Daoy (cell line): Measurements from ENCODE around the gene GMEB2. TPM values are rescaled to one million over a fixed set of nuclear protein-coding genes. Genes with fewer than 3 reads are reported as not detected.
"Not testable (repeated sequence)": the region's sequence is repeated elsewhere in the genome, so short reads cannot be mapped to it uniquely, and the experiment has no call there.

ENCODE experiments used
- DNase-seq: peaks from one replicate; pipeline ENCODE4 v3.0.0-alpha.2; 2015; ENCODE audit warnings: low read depth
- total RNA-seq: library from RNA; depleted of rRNA; stranded (reverse); fragments of >200 nt; shearing (Covaris generic); gene quantifications from 2 replicates; pipeline ENCODE4 v1.2.3, GENCODE V29; 2014; rRNA removed

GMEB2 gene, protein sequence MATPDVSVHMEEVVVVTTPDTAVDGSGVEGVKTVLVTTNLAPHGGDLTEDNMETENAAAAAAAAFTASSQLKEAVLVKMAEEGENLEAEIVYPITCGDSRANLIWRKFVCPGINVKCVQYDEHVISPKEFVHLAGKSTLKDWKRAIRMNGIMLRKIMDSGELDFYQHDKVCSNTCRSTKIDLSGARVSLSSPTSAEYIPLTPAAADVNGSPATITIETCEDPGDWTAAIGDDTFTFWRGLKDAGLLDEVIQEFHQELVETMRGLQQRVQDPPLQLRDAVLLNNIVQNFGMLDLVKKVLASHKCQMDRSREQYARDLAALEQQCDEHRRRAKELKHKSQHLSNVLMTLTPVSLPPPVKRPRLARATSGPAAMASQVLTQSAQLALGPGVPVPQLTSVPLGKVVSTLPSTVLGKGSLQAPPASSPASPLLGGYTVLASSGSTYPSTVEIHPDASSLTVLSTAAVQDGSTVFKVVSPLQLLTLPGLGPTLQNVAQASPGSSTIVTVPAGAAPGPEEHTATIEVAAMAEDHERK
- 6.2 and 7.6 TPM in 2 replicates for total RNA-seq

DNA sequence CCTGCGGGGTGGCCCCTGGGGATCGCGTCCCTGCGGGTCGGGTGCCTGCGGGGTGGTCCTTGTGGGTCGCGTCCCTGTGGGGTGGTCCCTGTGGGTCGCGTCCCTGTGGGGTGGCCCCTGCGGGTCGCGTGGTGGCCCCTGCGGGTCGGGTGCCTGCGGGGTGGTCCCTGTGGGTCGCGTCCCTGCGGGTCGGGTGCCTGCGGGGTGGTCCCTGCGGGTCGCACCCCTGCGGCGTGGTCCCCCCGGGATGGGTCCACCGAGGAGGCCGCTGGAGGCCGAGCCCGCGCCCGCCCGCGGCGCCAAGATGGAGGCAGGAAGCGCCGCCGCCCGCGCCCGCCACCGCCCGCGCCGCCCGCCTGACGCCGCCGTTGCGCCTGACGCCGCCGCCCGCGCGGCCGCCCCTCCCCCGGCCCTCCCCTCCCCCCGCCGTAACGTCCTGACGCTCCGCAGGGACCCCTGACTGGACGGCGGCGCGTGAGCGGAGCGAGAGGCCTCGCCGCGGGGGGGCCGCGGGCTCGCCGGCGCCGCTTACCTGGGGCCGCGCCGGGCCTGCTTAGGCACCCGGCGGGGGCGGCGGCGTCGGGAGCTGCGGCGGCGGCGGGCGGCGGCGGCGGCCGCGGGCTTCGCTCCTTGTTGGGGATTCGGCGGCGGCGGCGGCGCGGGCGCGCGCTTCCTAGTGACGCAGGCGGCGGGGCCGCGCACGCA is at the start of gene GMEB2:
Gene GMEB2, minus strand, starts transcription at position 678 of the 705 bp plus-strand sequence. CDS start 7,704 bp downstream, outside the sequence.
- DNase-seq = peak; percentile 78

DNA sequence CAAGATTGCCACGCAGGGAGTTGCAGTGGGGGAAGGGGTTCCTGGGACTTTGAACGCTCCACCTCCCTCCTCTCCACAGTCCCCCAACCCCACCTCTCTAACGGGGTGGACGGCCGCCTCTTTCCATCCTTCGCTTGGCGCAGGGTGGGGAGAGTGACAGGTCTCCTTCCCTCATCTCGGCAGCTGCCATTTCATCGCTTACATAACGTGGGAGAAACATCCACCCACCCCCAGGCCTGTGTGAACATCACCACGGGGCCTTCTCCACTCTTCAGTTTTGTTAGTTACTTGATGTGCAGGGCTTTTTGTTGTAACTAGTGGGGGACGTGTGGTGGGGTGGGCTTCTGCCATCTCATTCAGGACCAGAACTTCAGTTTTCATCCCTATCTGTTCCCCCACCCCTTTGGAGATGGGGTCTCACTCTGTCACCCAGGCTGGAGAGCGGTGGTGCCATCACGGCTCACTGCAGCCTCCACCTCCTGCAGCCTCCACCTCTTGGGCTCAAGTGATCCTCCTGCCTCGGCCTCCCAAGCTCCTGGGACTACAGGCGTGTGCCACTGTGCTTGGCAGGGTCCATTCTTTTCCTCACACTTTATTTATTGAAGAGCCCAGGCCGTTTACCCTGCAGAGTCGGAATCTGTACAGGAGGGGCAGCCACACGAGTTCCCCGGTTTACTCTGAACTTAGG is 48.9 kb upstream of the GMEB2 start:
- DNase-seq = no peak

DNA sequence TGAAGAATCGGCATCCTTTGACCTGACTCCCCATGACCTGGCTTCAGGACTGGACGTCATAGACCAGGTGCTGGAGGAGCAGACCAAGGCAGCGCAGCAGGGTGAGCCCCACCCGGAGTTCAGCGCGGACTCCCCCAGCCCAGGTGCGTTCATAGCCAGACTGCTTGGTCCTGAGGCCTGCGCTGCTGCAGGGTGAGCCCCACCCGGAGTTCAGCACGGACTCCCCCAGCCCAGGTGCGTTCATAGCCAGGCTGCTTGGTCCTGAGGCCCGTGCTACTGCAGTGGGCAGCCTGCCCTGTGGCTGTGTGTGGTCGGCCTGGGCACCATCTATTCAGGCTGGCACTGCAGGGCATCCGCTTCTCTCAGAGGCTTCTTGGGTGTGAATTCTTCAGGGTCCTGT is 47.0 kb upstream of the GMEB2 start:
- no peak for DNase-seq

DNA sequence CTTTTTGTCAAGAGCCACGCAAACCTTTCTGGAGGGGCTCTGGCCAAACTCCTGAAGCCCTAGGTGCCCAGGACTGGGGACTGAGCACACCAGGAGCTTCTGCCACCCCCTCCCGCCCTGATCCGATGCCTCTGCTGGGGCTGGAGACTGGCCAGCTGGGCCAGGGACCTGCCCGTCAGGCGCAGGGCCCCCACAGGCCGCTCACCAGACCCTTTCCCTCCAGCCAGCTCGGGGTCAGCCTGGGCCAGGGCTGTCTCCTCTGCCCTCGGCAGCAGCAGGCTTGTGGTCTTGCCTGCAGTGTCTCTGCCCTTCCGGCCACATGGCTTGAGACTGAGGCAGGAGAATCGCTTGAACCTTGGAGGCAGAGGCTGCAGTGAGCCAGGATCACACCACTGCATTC is 45.8 kb upstream of the GMEB2 start:
- no peak for DNase-seq

GRCh38 chr20:63671695-63672094 is 44.8 kb upstream of the GMEB2 start:
- DNase-seq = not testable (repeated sequence)

GRCh38 chr20:63668351-63668750 is 41.5 kb upstream of the GMEB2 start:
- no peak for DNase-seq

GRCh38 chr20:63667858-63668257 is 41.0 kb upstream of the GMEB2 start:
- DNase-seq = no peak

GRCh38 chr20:63665708-63666107 is 38.8 kb upstream of the GMEB2 start:
- DNase-seq = no peak

DNA sequence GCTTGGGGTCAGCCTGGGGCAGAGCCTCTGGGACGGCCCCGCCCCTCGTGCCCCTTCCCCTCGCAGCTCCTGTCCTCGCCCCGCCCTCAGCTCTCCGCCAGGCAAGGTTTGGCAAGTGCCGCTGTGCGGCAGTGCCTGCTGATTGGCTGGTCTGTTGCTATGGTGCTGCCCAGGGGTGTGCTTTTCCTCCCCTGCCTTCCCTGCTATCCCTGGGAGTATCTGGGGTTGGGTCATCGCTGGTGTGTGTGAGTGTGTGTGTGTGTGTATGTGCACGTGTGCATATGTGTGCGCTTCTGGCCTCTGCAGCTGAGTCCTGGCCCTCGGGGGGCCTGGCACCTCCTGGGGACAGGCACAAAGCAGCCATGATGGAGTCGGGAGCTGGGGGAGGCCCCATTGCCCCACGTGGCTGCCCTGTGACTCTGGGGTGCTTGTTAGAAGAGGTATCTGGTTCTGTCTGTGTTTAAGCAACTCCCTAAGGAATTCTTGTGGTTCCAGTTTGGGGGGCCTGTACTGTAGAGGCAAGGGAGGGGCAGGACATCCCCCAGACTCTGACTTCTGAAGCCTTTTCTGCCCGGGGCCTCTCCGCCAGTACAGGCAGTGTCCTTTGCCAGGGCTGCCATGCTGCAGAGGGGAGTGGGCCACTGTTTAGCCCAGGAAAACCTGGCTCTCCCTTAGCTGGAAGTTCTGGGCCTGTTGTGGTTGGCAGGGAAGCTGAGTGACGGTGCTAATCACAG is 38.1 kb upstream of the GMEB2 start:
- no peak for DNase-seq

DNA sequence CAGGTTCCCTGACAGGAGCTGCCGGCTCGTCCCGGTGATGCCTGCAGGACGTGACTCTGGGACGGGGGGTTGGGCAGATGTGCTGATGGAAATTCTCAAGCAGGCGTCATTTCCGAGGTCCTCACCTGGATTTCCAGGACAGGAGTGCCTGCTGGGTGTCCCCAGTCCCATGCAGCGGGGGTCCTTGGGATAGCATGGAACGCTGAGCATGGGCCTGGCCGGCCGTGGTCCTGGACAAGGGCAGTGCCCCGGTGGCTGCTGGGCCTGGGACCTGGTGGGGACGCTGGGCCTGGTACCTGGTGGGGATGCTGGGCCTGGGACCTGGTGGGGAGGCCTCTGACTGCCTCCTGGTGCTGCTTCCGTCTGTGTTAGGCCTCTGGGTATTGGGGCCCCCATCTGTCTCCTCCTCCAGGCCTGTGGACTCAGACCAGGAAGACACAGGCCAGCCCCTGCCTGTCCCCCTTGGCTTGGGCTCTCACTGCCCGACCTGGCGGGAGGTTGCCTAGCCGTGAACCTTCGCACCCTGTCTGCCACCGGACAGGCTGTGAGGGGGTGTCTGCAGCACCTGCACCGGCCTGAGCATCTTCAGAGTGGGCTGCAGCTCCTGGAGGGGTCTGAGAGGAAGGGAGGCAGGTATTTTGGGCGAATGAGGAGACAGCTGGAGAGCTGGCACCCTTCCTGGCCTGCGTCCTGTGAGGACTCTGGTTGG is 37.4 kb upstream of the GMEB2 start:
- no peak for DNase-seq

DNA sequence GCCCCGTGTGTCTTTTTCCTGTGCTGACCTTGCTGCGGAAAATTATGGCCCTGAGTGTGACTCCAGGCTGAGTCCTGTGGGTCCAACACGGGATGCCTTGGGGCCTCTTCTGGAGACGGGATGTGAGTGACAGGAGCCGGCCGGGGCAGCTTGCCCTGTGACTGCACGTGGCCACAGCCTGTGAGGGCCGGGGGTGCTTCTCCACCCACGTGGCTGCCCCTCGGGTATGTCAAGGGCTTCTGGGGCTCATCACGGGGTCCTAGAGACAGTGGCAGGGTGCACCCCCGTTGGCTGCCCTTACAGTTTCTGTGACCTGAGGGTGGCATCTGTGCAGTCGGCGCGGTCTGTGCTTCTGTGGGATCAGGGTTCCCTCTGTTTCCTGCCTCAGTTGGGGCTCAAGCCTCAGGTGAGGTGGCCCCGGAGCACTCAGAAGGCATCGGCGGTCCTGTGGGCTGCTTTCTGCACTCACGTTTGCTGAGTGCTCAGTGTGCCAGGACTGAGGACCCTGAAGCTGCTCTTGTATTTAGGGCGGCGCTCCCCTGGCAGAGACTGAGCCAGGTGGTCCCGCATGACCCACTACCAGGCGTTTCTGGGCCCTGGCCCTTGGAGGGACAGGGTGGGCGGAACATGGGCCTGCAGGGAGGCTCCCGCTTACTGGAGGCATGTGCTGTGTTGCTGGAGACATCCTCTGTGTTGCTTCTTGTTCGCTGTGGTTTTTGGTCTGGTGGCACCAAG is 36.6 kb upstream of the GMEB2 start:
- DNase-seq = no peak

DNA sequence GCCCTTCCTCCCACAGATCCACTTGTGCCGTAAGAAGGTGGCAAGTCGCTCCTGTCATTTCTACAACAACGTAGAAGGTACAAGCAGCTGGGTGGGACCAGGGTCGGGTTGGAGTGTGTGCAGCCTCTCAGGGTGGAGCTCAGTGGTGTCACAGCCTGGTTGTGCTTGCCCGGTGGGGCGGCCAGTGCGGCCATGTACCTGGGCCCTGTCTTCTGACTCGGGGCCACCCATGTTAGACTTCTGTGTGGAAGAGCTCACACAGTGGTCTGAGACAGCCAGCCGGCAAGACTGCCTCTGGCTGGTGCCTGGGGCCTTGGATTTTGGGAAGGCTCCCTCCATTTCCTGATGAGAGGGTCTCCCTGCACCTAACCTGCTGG is 35.9 kb upstream of the GMEB2 start:
- no peak for DNase-seq

GRCh38 chr20:63661959-63662812 is 35.3 kb upstream of the GMEB2 start:
- DNase-seq = no peak

- no peak for DNase-seq
Measured at GRCh38 chr20:63661108-63661507, 34.2 kb upstream of the GMEB2 start.

DNA sequence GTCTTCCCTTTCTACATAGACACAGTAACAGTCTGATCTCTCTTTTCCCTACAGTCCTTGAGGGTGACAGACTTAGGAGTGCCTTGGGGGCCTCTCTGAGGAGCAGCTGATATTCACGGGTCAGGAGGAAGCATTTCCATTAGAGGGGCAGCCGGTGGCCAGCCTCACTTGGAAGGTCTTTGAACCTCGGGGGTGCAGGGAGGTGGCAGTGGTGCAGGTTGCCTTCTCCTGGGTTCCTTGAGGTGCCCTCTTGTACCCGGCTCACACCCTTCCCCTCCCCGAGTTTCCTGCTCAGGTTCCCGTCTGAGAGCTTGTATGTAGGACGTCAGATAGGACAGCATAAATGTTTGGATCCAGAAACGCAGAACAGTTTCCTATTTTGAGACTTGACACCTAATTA is 33.7 kb upstream of the GMEB2 start:
- DNase-seq = no peak

GRCh38 chr20:63660174-63660573 is 33.3 kb upstream of the GMEB2 start:
- not testable (repeated sequence) for DNase-seq

DNA sequence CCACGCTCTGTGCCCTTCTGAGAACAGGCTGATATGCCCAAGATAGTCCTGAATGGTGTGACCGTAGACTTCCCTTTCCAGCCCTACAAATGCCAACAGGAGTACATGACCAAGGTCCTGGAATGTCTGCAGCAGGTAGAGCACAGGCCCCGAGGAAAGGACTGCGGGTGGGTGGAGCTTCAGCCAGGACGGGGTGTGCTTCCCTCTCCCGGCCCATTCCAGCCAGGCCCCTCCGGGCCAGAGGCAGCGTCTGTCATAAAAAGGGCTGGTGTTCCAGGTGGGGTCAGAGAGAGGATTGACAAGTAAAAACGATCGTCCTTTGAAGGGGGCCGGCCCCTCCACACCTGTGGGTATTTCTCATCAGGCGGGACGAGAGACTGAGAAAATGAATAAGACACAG is 32.5 kb upstream of the GMEB2 start:
- DNase-seq = no peak

DNA sequence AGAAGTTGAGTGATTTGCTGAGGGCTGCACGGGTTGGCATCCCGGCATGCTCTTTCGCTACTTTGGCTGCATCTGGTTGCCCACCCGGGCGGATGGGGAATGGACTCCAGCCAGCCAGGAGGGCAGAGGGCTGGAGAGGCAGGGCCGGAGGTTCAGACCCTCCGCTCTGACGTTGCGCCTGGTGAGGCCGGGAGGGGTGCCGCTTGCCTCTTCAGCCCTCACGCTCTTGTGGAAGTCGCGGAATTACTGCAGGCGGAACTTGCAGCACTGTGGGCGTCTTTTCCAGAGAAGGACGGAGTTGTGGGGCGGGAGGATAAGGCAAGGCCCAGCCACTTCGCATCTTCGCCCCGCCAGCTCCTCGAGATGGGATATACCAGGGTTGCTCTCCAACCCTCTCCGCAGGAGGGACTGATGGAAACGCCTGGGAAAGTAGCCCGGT is 31.9 kb upstream of the GMEB2 start:
- no peak for DNase-seq
